Fibroblast of the aortic adventitia (primary cell): ENCODE results near the gene PACS2. TPM values are rescaled to one million over a fixed set of nuclear protein-coding genes. Genes with fewer than 3 reads are reported as not detected.

ENCODE experiments used
- DNase-seq: peaks from one replicate; pipeline ENCODE4 v3.0.0-alpha.2; 2010; ENCODE audit warnings: low read depth
- H3K4me3 ChIP-seq: 2 replicates; pipeline ENCODE4 v1.5.1; 2011; ENCODE audit warnings: low read depth, mild to moderate bottlenecking, control low read depth, low read length, moderate library complexity
- total RNA-seq: library from RNA; depleted of rRNA; stranded (reverse); fragments of >200 nt; gene quantifications from 2 replicates; pipeline ENCODE4 v1.2.3, GENCODE V29; 2012; ENCODE audit warnings: low replicate concordance
- TF ChIP-seq, protein P1 (sequence below): IDR thresholded peaks from 2 replicates; pipeline ENCODE4 v1.5.1; 2011; ENCODE audit warnings: mild to moderate bottlenecking, low read length, control low read depth, inconsistent platforms; ENCODE audit not compliant: insufficient read depth

PACS2 gene
- total RNA-seq, 1 donor = 48.6 TPM

DNA sequence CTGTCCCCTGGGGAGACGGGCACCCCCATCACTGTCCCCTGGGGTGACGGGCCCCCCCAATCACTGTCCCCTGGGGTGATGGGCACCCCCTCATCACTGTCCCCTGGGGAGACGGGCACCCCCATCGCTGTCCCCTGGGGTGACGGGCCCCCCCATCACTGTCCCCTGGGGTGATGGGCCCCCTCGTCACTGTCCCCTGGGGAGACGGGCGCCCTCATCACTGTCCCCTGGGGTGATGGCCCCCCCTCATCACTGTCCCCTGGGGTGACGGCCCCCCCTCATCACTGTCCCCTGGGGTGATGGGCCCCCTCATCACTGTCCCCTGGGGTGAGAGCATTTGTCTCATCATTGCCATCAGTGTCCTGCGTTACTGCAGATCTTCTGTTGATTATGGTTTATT lies 38.6 kb downstream of the PACS2 start:
- DNase-seq = no peak
- TF ChIP-seq, protein P1, sequence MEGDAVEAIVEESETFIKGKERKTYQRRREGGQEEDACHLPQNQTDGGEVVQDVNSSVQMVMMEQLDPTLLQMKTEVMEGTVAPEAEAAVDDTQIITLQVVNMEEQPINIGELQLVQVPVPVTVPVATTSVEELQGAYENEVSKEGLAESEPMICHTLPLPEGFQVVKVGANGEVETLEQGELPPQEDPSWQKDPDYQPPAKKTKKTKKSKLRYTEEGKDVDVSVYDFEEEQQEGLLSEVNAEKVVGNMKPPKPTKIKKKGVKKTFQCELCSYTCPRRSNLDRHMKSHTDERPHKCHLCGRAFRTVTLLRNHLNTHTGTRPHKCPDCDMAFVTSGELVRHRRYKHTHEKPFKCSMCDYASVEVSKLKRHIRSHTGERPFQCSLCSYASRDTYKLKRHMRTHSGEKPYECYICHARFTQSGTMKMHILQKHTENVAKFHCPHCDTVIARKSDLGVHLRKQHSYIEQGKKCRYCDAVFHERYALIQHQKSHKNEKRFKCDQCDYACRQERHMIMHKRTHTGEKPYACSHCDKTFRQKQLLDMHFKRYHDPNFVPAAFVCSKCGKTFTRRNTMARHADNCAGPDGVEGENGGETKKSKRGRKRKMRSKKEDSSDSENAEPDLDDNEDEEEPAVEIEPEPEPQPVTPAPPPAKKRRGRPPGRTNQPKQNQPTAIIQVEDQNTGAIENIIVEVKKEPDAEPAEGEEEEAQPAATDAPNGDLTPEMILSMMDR = no peak
- H3K4me3 ChIP-seq = no peak overlapping the region

DNA sequence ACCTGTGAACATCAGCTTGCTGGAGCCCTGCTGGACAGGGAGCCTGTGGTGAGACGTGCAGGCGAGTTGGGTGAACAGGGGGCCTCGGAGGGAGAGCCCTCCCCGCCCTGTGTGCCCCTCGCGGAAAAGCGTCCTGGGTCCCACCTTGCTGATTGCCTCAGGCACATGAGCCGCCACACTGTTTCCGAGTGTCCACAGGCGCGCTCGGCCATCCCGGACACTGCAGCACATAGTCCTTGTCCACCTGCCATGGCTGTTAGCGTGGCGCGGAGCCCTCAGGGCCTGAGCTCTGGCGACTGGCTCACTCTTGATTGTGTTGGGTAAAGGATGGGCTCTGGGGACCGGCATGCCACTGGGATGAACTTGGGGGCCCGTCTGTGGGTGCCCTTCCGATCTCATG lies 40.0 kb downstream of the PACS2 start:
- no peak for DNase-seq
- TF ChIP-seq, protein P1 = no peak
- H3K4me3 ChIP-seq = no peak overlapping the region

DNA sequence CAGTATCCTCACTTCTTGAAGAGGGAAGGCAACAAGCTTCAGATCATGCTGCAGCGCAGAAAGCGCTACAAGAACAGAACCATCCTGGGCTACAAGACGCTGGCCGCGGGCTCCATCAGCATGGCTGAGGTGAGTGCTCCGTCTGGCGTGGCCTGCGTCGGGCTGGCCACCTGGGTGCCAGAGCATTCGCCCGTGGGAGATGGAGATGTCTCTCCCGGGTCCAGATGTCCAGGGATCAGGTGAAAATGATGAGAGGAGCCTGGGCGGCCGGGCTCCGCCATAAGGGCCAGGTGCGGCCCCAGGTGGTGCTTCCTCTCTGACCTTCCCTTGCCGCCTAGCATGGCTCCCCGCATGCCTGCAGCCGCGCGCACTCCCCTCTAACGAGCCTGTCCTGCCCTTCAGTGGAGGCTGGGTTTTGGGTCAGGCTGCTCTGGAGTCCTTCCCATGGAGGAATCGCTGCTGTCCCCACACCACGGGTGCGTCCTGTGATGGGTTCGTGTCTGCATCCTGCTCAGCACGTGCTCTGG lies 40.6 kb downstream of the PACS2 start:
- H3K4me3 ChIP-seq = no peak overlapping the region
- TF ChIP-seq, protein P1 = no peak
- no peak for DNase-seq

DNA sequence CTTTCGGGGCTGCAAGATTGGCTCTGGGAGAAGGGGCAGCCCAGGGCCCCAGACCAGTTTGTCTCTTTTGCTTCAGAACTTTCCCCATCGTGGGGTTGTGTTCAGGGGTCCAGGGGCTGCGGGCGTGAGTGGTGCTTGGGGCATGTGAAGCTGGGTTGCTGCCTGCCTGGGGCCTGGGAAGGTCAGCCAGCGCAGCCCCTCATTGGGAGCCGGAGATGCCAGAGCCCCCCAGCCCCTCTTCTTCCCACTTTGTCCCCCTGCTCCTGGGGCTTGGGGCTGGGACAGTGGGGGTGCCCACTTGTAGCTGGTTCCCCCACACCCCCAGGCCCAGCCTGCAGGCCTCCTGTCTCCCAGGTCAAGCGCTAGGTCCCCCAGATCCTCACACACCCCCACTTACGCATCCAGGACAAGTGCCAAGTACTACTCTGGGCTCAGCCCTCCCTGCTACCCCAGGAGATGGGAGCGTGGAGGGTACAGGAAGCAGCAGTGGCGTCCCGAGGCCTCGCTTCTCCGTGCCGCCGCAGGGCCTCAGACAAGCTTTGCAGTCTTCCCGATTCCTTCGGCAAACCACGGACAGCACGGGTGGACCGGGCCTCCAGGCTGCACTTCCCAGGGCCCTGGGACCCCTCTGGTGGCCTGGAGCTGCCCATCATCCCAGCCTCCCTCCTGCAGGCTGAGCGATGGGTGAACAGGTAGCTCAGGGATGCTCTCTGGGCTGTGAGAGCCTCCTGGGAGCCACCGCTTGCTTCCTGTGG lies 41.5 kb downstream of the PACS2 start:
- no peak overlapping the region for H3K4me3 ChIP-seq
- TF ChIP-seq, protein P1 = no peak
- DNase-seq = no peak

DNA sequence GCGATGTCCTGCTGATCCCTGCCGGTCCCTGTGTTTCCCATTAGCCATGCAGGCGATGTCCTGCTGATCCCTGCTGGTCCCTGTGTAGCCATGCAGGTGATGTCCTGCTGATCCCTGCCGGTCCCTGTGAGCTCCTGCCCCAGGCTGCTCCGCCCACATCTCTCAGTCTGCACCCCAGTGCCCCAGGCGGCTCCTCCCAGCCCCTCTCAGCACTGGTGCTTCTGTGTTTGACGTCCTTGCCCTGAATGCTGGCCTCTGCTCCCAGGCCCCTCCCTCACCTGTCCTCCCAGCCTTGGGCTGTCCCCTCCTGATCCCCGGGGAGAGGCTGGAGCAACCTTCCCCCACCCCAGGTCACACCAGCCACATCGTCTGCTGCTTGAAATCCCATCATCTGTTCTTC lies 42.4 kb downstream of the PACS2 start:
- no peak overlapping the region for H3K4me3 ChIP-seq

DNA sequence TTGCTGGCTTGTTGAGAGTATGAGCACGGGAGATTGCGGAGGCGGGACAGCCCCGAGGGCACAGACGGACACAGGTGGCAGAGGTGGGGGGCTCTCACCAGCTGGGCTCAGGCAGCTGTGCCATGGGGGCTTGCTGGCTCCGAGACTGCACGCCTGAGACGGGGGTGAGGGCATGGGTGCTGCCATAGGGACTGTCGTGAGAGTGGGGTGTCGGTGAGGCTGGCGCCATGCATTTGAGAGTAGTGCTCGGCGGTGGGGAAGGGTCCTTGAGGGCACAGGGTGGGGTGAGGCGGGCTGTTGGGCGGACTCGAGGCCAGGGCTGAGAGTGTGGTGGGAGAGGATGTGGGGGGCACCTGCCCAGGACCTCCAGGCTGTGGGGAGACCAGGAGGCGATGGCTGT lies 43.1 kb downstream of the PACS2 start:
- TF ChIP-seq, protein P1 = no peak
- DNase-seq = no peak
- no peak overlapping the region for H3K4me3 ChIP-seq

More for the DNA sequence above, 42.4 kb downstream of the PACS2 start:
- DNase-seq = no peak
- TF ChIP-seq, protein P1 = no peak
